Omental fat pad (tissue), 4 donors: Measurements from ENCODE around the gene UBN2. TPM values are rescaled to one million over a fixed set of nuclear protein-coding genes. Genes with fewer than 3 reads are reported as not detected.

ENCODE experiments used
- ATAC-seq: fragments of 150-250 bp; one replicate; pipeline ENCODE4 v1.9.1; 2016; ENCODE audit warnings: mild to moderate bottlenecking, moderate library complexity; ENCODE audit not compliant: low FRiP score
- DNase-seq: peaks from one replicate; pipeline ENCODE4 v3.0.0-alpha.2; 2019; ENCODE audit warnings: low spot score
- small RNA-seq: library from RNA; depleted of rRNA; stranded (forward); fragments of <200 nt; gene quantifications from one replicate; pipeline ENCODE3, GENCODE V24; 2016
- total RNA-seq, 4 donors: library from RNA; depleted of rRNA; stranded (reverse); fragments of >200 nt; gene quantifications; one replicate each; pipeline ENCODE4 v1.1.0, GENCODE V29; 2016
- TF ChIP-seq, protein P1 (sequence below), 3 donors: fragments of 450-650 bp; IDR thresholded peaks; one replicate each; pipeline ENCODE4 v1.5.1; 2016 to 2017; ENCODE audit warnings: antibody characterized with exemption in 3 of 3, mild to moderate bottlenecking in 3 of 3, moderate library complexity in 2 of 3

The UBN2 gene
- total RNA-seq, 4 donors from 2014 or later = 7.8 to 18.0 (median 9.8) TPM

DNA sequence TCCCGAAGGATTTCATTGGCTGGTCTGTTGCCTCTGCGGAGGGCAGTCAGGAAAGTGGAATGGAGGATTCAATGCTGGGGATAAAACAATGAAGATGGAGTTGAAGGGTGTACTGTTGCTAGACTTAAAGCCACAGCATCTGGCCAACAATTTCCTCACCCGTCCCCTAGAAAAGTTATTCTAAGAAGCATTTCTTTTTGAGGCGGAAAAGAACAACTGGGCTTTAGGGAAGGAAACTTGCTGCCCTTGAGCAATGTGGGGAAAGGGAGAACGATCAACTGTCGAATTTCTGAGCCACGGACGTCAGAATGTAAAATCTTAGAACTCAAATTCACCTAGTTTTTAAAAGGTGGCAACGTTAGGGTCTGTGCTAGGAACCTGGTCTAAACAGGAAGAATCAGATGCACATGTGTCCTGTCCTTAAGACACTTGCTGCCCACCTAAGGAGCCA is 110.8 kb downstream of the UBN2 start:
- ATAC-seq (no peak), DNase-seq (no peak)
- TF ChIP-seq, protein P1, sequence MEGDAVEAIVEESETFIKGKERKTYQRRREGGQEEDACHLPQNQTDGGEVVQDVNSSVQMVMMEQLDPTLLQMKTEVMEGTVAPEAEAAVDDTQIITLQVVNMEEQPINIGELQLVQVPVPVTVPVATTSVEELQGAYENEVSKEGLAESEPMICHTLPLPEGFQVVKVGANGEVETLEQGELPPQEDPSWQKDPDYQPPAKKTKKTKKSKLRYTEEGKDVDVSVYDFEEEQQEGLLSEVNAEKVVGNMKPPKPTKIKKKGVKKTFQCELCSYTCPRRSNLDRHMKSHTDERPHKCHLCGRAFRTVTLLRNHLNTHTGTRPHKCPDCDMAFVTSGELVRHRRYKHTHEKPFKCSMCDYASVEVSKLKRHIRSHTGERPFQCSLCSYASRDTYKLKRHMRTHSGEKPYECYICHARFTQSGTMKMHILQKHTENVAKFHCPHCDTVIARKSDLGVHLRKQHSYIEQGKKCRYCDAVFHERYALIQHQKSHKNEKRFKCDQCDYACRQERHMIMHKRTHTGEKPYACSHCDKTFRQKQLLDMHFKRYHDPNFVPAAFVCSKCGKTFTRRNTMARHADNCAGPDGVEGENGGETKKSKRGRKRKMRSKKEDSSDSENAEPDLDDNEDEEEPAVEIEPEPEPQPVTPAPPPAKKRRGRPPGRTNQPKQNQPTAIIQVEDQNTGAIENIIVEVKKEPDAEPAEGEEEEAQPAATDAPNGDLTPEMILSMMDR (IDR thresholded peaks at IDR 0.05) = no peak

DNA sequence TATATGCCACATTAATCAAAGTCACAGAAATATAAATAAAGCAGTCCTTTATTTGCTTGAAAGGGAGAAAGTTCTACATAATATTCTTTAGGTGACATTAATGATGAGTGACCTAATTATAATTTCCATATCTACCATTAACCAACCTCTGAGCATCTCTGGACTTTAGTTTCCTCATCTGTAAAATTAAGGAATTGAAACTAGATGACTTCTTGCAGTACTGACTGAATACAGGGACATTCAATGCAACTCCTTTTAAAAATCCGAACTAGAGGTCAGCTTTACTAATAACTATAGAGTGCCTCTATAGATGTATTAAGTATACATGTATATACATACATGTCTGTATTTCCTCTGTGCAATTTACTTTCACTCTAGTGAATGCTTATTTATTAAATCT is 114.0 kb downstream of the UBN2 start:
- DNase-seq (no peak), ATAC-seq (no peak)
- TF ChIP-seq, protein P1 (IDR thresholded peaks at IDR 0.05) = no peak

DNA sequence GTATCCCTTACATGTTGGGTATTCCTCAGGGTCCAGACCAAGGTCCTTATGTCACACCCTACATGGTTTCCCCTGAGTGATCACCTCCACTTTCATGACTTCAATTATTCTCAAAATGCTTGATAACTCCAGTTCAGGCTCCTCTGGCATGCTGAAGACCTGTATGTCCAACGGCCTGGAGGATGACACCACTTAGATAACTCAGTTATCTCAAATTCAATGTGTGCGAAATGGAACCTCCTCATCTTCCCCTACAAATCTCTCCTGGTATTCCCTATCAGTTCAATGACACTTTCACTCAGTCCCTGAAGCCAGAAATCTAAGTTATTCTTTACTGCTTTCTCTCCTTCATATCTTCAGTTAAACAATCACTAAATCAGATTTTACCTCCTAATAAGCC is 120.0 kb downstream of the UBN2 start:
- ATAC-seq = no peak
- TF ChIP-seq, protein P1 (IDR thresholded peaks at IDR 0.05) = no peak
- DNase-seq = no peak

DNA sequence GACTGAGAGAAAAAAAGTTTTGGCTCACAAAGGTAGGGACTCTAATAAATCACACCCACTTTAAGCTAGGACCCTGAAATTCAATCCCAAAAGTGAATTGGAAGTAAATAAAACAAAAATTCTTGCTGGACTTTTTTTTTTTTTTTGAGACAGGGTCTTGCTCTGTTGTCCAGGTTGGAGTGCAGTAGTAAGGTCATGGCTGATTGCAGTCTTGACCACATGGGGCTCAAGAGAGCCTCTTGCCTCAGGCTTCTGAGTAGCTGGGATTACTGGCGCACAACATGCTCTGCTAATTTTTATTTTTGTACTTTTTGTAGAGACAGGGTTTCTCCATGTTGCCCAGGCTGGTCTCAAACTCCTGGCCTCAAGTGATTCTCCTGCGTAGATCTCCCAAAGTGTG is 123.7 kb downstream of the UBN2 start:
- TF ChIP-seq, protein P1 (IDR thresholded peaks at IDR 0.05) = no peak
- DNase-seq (no peak), ATAC-seq (no peak)

DNA sequence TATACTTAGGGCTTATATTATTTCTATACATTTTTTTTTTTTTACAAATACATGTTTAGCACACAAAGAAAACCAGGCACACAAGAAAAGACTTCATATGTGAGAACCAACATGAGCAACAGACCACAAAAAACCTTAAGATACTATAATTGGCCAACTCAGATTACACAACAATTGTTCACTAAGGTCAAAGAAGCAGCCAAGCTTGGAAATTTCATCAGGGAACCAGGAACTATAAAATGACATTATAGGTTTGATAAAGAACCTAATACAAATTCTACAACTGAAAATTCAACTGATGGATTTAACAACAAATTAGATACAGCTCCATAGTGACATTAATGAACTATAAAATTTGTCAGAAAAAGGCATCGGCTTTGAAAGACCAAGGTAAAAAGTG is 124.3 kb downstream of the UBN2 start:
- no peak for DNase-seq
- TF ChIP-seq, protein P1 (IDR thresholded peaks at IDR 0.05) = no peak
- no peak for ATAC-seq

Small RNA genes within 50 kb of the gene (small RNA-seq; reads per million reads assigned to genes)
- gene AC009220.1 (not detected), gene RNU6-206P (not detected)

Other genes starting within 250 kb of the UBN2 start
- gene KIAA1549, start 249.8 kb upstream of the UBN2 start, total RNA-seq = 1 to 10 TPM; 1.2 to 1.6 (median 1.4) TPM
- 10 to 100 TPM; 16.8 to 23.3 (median 18.0) TPM for gene ZC3HAV1L, start 195.2 kb upstream of the UBN2 start, total RNA-seq
- 10 to 100 TPM; 31.3 to 58.8 (median 50.8) TPM for gene ZC3HAV1, start 121.5 kb upstream of the UBN2 start, total RNA-seq
- 10 to 100 TPM in 3 of 4 donors, 1 to 10 TPM in 1; 4.1 to 23.6 (median 13.7) TPM for gene FMC1, start 110.1 kb downstream of the UBN2 start, total RNA-seq
- 10 to 100 TPM; 46.6 to 78.9 (median 61.1) TPM for gene LUC7L2, start 128.7 kb downstream of the UBN2 start, total RNA-seq